GM12801 (cell line): ENCODE data around the gene TTLL8.

ENCODE experiments used
- CTCF ChIP-seq: IDR thresholded peaks from one replicate; pipeline ENCODE4 v1.5.1; 2011; ENCODE audit warnings: control low read depth; ENCODE audit not compliant: insufficient read length; ENCODE audit errors: extremely low read depth

TTLL8 gene

DNA sequence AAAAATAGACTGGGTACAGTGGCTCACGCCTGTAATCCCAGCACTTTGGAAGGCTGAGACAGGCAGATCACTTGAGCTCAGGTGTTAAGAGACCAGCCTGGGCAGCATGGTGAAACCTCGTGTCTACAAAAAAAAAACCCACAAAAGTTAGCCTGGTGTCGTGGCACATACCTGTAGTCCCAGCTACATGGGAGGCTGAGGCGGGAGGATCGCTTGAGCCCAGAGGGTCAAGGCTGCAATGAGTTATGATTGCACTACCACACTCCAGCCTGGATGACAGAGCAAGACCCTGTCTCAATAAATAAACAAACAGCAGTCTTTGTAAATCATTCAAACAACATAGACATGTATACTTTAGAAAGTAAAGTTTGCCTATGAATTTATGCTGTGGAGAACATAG lies 34.2 kb upstream of the TTLL8 start:
- no peak for TF ChIP-seq CTCF

- TF ChIP-seq CTCF, result no peak
Observed at GRCh38 chr22:50091092-50091768, 33.1 kb upstream of the TTLL8 start.

GRCh38 chr22:50090412-50090714 lies 32.3 kb upstream of the TTLL8 start:
- TF ChIP-seq CTCF, result no peak

DNA sequence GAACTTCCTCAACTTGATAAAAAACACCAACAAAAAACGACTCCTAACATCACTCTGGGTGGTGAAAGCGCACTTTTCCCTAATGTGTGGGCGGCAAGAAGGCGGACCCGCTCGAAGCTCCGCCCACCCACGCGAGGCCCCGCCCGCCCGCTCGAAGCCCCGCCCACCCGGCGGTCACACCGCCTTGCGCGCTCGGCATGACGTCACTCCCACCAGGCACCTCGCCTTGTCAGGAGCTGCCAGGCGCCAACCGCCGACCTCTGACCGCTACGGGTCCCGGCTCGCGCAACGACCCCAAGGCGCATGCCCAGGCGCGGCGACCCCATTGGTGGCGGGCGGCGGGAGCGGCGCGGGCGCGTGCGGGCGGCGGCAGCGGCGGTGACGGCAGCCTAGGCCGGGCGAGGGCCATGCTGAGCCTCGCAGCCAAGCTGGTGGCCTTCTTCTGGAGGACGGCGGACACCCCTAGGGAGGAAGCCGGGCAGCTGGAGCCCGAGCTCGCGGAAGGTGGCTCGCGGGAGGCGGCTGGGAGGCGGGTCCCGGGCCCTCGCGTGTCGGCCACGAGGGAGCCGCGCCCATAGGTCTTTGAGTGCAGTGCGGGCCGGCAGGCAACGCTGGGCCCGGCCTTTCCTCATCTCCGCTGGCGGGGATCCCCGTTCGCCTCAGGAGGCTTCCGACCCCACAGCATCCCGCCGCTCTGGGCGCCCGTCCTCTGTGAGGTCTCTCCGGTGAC lies 31.7 kb upstream of the TTLL8 start, which contains the start of gene MOV10L1:
MOV10L1 (plus strand) TSS at position 325 of the 730 bp plus-strand sequence; CDS start at position 408, 83 bp downstream.
- TF ChIP-seq CTCF, result no peak

DNA sequence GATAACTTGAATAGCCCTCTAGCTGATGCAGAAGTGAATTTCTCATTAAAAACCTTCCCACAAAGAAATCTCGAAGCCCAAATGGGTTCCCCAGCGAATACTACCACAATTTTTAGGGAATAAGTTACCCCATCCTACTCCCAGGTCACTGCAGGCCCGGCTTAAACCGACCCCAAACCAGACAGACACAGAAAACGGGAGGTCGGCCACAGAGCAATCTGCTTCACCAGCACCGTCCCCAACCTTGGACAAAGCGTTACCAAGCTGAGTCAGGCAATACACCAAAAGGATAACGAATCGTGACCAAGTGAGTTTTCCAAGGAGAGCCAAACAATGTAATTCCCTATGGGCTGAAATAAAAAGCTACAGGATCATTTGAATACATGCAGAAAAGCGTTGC lies 31.1 kb upstream of the TTLL8 start:
- no peak for TF ChIP-seq CTCF

DNA sequence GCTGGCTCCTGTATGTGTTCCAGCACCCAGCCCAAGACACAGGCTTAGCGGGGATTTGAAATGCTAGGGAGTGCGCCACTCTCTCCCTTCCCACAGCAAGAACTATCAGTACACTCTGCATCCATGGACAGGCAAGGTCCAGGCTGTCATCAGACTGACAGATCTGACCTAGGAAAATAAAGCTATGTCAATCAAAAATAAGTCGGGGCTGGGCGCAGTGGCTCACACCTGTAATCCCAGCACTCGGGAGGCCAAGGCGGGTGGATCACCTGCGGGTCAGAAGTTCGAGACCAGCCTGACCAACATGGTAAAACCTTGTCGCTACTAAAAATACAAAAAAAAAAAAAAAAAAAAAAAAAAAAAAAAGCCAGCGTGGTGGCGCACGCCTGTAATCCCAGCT lies 30.0 kb upstream of the TTLL8 start:
- no peak for TF ChIP-seq CTCF

GRCh38 chr22:50087646-50088045 lies 29.5 kb upstream of the TTLL8 start:
- TF ChIP-seq CTCF, result no peak
